GM12874 (cell line): ENCODE results near the gene DOP1B.

Source experiments
- TF ChIP-seq, protein P1 (sequence below): IDR thresholded peaks from 2 replicates; pipeline ENCODE4 v1.5.1; 2011; ENCODE audit warnings: low read depth, mild to moderate bottlenecking, control low read depth, low read length, moderate library complexity; ENCODE audit not compliant: insufficient read depth

The DOP1B gene

DNA sequence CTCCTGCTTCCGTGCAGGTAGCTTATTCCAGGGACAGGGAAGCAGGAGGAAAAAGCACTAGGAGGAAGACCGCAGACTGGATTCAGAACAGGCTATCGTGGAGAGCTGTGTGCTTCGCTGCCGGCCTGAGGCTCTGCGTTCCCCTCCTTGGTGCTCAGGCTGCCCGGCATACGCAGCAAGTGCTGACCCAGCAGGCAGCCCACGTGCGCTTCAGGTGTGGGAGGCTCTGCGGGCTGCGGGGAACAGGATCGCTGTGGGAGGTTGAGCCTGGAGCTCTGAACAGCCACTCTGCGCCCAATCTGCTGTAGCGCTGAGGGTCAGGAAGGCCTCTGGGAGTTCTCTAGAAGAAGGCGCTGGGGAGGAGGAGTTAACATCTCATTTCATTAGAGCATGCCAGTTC is 27.9 kb downstream of the DOP1B start:
- TF ChIP-seq, protein P1, sequence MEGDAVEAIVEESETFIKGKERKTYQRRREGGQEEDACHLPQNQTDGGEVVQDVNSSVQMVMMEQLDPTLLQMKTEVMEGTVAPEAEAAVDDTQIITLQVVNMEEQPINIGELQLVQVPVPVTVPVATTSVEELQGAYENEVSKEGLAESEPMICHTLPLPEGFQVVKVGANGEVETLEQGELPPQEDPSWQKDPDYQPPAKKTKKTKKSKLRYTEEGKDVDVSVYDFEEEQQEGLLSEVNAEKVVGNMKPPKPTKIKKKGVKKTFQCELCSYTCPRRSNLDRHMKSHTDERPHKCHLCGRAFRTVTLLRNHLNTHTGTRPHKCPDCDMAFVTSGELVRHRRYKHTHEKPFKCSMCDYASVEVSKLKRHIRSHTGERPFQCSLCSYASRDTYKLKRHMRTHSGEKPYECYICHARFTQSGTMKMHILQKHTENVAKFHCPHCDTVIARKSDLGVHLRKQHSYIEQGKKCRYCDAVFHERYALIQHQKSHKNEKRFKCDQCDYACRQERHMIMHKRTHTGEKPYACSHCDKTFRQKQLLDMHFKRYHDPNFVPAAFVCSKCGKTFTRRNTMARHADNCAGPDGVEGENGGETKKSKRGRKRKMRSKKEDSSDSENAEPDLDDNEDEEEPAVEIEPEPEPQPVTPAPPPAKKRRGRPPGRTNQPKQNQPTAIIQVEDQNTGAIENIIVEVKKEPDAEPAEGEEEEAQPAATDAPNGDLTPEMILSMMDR = no peak

DNA sequence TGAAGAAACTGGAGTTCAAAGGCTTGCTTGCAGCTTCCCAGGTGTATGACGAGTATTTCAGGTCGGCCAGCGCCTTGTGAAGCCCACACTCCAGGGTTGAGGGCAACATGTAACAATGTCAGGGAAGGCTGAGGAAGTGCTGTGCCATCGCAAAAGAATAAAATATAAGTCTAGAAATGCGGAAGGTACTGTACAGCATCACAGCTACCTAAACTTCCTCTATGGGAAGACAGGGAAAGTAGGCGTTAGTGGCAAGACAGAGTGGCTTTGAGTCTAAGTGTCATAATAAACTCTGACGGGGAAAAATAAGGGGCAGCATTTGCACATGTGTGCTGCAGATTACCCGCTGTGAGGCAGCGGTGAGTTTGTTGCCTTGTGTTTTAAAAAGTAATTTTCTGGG is 28.9 kb downstream of the DOP1B start:
- TF ChIP-seq, protein P1 = no peak

GRCh38 chr21:36186081-36186480 is 29.5 kb downstream of the DOP1B start:
- TF ChIP-seq, protein P1 = no peak

DNA sequence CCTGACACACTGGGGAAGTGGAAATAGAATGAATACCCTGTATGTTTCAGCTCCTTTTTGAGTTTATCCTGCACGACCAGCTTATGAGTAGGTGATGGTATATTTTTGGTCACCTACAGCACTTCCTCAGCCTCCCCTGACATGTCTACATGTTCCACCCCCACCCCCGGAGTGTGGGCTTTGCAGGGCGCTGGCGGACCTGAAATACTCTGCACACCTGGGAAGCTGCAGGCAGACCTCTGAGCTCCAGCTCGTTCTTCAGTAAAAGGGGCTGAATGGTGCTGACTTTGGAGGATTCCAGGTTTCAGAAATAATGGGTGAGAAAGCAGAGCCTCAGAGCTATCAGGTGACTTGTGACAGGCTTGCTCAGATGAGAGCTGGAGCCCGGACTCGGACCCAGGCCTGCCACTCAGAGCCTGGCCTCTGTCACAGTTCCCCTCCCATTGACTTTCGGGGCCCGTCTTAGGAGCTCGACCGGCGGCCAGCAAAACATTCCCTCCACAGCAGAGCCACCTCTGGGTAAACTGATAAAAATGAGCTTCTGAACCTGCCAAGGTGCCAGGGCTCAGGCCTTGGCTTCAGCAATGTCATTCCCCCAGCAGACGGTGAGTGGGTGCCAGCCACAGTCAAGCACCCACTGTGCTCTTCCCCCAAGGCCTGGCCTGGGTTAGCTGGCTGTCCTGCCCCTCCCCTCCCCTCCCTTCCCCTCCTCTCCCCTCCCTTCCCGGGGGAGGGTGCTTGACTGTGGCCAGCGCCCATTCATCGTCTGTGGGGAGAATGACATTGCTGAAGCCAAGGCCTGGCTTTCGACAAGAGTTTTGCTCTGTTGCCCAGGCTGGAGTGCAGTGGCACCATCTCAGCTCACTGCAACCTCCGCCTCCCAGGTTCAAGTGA is 30.1 kb downstream of the DOP1B start:
- TF ChIP-seq, protein P1 = no peak

DNA sequence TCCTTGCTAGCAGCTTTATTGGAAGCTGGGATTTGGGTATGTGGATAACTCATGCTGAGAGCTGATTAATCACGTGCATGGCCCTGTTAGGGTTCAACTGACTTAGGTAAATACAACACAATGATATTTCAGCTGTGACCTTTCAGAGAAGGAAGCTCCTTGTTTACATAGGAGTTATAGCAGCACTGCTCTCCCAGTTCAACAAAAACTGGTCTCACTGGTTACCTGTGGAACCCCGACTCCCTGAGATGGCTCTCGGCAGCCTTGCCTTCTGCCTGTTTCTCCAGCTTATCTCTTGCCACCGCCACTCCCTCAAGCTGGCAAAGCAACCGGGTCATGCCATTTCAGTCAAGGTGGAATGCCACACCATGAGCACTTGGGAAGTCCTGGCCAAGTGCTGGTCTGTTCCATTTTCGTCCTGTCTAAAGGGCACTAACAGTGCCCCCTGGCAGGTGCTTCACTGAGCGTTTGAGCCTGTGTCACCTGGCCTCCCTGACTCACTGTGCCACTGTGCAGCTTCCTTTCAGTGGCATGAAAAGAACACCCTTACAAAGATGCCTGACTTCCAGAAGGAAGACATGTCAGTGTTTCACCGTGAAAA is 31.6 kb downstream of the DOP1B start:
- TF ChIP-seq, protein P1 = no peak

DNA sequence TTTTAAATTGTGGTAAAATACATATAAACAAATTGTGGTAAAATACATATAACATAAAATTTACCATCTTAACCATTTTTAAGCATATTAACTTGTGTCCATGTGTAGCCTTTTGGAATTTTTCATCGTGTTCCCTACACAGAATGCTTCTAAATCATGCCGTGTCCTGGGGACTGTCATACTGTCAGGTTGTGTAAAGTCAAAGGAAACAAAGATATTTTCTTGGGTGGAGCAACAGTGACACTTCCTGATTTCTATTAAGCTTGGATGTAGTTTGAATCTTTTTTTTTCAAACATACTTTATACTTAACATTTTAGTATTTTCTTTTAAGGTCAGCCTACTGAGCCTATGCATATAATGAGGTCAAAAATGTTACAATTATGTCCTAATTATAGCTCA is 32.3 kb downstream of the DOP1B start:
- TF ChIP-seq, protein P1 = no peak

GRCh38 chr21:36190736-36191135 is 34.1 kb downstream of the DOP1B start:
- TF ChIP-seq, protein P1 = no peak
